TTC549 (cell line): Measurements from ENCODE around the gene PHACTR2.
A peak's percentile ranks its signal among the peaks of the same experiment; 100 is the strongest.
"Not testable (repeated sequence)": the region's sequence is repeated elsewhere in the genome, so short reads cannot be mapped to it uniquely, and the experiment has no call there.

Experiments used
- FAIRE-seq: peaks from 2 replicates; lab custom pipeline; 2012; peaks lifted over from hg19 to GRCh38; lab: Jason Lieb, UNC

Gene PHACTR2

GRCh38 chr6:143677891-143678791 lies at the start of gene PHACTR2:
TSS of gene PHACTR2 (plus strand) at chr6:143677965. CDS start at chr6:143678164, 199 bp downstream.
- FAIRE-seq = peak; percentile 95

DNA sequence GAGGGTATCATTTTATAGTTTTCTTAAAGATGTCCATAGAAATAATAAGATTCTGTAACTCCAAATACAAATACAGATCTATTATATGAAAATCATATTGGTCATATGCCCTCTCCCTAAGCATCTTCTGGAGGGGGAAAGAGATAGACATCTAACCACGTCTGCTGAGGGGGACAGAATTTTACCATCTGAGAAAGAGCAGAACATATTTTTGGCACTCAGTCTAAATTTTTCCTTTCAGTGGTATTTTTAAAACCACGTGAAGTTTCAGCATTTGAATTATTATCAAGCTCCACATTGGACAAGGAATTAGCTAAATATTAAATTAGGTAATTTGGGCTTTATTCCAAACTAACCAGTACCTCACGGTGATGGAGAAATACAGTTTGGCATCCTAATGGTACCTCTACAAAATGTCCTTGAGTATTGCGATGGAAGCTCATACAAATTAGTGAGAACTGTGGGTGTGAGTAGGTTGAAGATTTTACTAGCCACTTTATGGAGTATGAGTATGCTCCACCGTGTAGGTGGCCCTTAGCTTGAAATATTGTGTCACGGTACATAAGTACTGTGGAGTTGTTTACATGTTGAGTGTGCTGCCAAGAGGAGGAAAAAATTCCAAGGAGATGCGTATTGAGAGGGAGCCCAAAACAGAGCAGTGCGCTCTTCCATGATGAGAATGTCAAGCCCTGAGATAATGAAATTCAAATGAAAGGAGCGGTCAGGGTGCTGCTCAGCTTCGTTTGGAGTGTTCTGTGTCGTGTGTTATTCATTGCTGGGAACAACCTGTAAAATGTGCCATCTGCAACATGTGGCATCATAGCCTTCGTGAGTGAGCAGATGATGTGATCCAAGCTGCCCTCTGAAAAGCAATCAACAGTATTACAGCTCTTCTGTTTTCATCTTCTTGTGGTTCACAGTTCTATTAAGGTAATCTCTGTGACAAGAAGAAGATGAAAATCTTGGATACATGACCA lies 48.4 kb upstream of the PHACTR2 start:
- FAIRE-seq = no peak

GRCh38 chr6:143631196-143631595 lies 46.6 kb upstream of the PHACTR2 start:
- FAIRE-seq = not testable (repeated sequence)

DNA sequence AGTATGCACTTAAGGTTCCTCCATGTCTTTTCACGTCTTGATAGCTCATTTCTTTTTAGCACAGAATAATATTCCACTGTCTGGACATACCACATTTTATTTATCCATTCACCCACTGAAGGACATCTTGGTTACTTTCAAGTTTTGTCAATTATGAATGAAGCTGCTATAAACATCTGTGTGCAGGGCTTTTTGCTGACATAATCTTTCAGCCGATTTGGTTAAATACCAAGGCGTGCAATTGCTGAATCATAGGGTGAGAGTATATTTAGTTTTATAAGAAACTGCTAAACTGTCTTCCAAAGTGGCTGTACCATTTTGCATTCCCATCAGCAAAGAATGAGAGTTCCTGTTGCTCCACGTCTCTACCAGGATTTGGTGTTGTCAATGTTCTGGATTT lies 44.9 kb upstream of the PHACTR2 start:
- FAIRE-seq = no peak

DNA sequence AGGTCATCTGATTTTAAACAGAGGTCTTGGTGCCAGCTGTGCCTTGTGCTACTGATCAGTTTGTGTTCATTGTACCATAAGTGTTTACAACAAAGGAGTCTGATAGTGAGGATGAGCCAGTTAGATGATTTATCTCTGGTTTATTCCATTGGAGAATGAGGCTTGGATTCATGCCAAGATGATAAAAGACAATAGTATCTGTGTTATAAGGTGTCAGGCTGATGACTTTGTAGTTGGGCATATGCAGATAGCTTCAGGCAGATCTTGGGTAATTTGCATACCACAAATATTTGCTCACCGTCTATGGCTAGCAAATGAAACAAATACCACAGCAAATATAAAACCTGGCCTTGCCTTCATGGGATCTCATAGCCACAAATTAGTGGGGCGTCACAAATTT lies 43.3 kb upstream of the PHACTR2 start:
- no peak for FAIRE-seq

DNA sequence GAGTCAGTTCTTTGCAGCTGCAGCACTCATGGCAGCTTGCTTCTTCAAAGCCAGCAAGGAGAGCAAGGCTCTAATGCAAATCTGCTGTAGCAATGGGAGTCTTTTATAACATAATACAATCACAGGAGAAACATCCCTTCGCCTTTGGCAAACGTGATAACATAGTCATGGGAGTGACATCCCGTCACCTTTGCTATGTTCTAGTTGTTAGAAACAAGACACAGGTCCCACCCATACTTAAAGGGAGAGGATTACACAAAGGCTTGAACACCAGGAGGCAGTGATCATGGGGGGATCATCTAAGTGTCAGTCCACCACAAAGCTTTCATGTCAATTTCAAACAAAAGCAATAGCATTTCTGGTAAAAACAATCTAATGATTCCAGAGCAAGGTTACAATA lies 40.1 kb upstream of the PHACTR2 start:
- FAIRE-seq = no peak

DNA sequence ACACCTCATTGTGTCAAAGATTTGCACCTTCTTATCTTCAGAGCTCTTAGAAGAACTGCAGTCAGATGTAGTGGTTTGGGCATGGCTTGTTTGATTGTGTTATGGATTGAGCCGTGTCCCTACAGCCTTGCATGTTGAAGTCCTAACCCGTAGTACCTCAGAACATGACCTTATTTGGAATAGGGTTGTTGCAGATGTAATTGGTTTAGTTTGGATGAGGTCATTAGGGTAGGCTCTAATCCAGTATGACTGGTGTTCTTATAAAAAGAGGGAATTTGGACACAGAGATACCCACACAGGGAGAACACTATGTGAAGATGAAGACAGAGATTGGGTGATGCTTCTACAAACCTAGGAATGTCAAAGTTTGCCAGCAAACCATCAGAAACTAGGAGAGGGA lies 35.4 kb upstream of the PHACTR2 start:
- FAIRE-seq = no peak

- no peak for FAIRE-seq
Measured at GRCh38 chr6:143647191-143647590, 30.6 kb upstream of the PHACTR2 start.

DNA sequence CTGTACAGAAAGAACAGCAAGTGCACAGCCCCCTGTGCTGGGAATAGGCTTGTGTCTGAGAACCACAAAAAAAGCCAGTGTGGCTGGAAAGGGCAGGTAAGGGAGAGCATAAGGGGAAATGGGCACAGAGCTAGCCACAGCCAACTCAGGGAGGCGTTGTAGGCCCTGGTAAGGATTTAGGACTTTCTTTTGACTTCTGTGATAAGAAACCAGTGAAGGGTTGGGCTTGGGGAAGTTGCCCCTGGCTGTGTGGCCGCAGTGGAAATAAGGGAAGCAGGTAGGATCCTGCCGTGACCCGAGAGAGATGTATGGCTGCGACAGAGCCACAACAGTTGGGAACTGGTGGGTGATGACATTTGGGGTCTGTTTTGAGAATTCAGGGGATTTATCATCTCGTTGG lies 30.0 kb upstream of the PHACTR2 start:
- no peak for FAIRE-seq

GRCh38 chr6:143649319-143649718 lies 28.4 kb upstream of the PHACTR2 start:
- not testable (repeated sequence) for FAIRE-seq

DNA sequence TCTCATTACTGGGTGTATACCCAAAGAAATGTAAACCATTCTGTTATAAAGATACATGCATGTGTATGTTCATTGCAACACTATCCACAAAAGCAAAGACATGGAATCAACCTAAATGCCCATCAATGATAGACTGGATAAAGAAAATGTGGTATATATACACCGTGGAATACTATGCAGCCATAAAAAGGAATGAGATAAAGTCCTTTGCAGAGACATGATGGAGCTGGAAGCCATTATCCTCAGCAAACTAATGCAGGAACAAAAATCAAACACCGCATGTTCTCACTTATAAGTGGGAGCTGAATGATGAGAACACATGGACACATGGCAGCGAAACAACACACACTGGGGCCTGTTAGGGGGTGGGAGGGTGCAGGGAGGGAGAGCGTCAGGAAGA lies 26.4 kb upstream of the PHACTR2 start:
- FAIRE-seq = not testable (repeated sequence)

- no peak for FAIRE-seq
Measured at GRCh38 chr6:143652841-143653331, 24.9 kb upstream of the PHACTR2 start.

DNA sequence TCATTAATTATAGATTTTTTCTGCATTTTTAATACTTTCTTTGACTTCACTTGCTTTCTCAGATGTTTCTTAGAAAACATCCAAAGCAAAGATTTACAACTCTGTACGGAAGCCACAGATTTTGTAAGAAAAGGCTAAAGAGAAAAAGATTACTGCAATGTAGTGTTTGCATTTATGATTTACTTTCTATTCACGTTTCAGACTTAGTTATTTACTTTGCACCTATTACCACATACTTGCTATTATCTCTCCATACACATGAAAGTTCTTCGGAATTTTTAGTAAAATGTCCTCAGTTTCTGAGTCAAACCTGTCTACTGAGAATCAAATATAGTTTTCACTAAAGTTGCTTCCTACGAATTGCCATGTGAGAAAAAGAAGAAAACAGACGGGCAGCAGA lies 22.2 kb upstream of the PHACTR2 start:
- FAIRE-seq = no peak

GRCh38 chr6:143656026-143656425 lies 21.7 kb upstream of the PHACTR2 start:
- no peak for FAIRE-seq

GRCh38 chr6:143657809-143658208 lies 20.0 kb upstream of the PHACTR2 start:
- no peak for FAIRE-seq

DNA sequence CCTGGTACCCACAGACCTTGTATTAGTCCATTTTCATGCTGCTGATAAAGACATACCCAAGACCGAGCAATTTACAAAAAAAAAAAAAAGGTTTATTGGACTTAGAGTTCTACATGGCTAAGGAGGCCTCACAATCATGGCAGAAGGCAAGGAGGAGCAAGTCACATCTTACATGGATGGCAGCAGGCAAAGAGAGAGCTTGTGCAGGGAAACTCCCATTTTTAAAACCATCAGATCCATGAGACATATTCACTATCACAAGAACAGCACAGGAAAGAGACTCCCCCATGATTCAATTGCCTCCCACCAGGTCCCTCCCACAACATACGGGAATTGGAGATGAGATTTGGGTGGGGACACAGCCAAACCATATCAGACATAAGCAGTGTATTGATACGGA lies 17.6 kb upstream of the PHACTR2 start:
- FAIRE-seq = not testable (repeated sequence)

DNA sequence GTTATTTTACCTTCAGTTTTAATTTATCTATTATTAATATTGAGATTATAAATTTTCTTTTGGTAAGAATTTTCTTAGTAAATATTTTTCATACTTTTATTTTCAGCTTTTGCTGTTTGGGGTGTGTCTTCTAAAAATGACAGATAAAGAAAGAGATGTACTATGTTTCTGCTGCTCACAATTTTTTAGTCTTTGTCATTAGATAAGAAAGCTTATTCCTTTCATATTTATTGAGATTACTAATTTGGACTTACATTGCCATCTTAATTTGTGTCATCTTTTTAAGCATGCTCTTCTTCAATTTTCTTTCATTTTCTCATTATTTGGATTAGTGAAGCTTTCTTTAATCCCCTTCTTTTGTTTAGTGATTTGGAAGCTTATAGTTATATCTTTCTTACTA lies 13.6 kb upstream of the PHACTR2 start:
- no peak for FAIRE-seq

DNA sequence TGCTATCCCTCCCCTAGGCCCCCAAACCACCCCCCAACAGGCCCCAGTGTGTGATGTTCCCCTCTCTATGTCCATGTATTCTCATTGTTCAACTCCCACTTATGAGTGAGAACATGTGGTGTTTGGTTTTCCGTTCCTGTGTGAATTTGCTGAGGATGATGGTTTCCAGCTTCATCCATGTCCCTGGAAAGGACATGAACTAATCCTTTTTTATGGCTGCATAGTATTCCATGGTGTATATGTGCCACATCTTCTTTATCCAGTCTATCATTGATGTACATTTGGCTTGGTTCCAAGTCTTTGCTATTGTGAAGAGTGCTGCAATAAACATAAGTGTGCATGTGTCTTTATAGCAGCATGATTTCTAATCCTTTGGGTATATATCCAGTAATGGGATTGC lies 11.8 kb upstream of the PHACTR2 start:
- FAIRE-seq = not testable (repeated sequence)

DNA sequence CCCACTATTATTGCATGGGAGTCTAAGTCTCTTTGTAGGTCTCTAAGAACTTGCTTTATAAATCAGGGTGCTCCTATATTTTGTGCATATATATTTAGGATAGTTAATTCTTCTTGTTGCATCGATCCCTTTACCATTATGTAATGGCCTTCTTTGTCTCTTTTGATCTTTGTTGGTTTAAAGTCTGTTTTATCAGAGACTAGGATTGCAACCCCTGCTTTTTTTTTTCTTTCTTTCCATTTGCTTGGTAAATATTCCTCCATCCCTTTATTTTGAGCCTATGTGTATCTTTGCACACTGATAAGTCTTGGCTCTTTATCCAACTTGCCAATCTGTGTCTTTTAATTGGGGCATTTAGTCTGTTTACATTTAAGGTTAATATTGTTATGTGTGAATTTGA lies 8.3 kb upstream of the PHACTR2 start:
- not testable (repeated sequence) for FAIRE-seq

DNA sequence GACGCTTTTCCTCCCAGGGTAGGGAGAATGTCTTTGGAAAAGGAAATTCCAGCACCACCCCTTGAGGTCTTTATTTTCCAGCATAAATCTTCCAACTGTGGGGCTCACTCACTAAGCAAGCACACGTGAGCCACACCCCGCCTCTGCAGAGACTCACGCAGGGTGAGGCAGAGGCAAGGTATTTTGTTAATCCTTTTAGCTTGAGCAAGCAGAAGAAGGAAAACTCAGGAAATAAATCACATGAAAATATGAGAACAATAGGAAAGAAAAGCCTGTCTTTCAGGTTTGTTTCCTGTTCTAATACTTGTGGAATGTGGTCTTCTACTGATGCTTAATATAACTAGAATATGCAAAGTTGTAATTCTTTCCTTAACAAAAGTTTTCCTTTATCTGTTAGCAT lies 4.1 kb upstream of the PHACTR2 start:
- FAIRE-seq = peak; percentile 88

DNA sequence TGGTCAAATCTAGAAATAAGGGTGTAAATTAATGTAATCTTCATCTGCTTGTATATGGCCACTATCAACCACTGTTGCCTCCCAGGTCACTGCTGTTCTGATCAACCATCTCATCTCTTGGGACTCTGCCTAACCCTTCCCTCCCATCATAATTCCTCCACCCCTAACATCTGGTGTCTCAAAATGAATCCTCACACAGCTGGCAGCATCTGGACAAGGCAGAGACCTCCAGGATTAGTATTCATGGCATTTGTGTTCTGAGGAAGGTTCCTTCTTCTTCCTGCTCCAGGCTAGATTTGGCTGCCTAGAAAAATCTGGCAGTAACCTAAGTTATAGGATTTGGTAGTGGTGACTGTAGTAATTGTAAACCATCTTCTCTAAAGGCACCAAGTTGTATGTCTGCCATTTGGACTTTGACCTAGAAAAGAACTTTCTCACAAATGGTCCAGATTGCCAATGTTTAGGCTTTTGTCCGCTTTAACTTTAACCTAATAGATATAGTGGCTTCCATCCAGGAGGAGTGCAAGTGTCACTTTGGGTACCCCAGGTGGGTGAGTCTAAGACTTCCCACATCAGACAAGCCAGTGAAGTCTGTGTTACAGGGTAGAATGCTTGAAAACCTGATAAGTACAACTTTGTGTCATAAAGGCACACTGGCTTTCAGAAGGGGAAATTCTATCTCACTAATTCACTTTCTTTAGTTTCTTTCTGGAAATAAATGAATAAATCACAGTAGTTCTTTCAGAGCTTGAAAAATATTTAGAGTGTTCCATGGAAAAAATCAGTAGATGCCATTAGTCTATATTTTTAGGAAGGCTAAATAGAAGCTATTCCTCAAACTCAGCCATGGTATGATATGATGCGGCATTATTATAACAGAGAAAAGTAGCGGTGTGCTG lies 3.0 kb upstream of the PHACTR2 start:
- no peak for FAIRE-seq
